Spleen (tissue), 11 donors: ENCODE data around the gene SHISA5. TPM values are rescaled to one million over a fixed set of nuclear protein-coding genes. Genes with fewer than 3 reads are reported as not detected.
A peak's percentile ranks its signal among the peaks of the same experiment; 100 is the strongest.

Experiments used
- DNase-seq: peaks from one replicate; pipeline ENCODE4 v3.0.0-alpha.2; 2020
- H3K27ac ChIP-seq, 8 donors: fragments of 200-600 bp; sonication (generic) in 7 of 8; 1 replicate in 4 of 8; 2 replicates in 4 of 8; pipeline versions ENCODE4 v1.5.0 to v1.8.0; 2016 to 2021; ENCODE audit warnings: inconsistent platforms in 4 of 8, mild to moderate bottlenecking in 4 of 8, moderate library complexity in 1 of 8
- H3K27me3 ChIP-seq, 7 donors: fragments of 200-600 bp; sonication (generic) in 6 of 7; replicated peaks in 1 of 7; 1 replicate in 4 of 7; 2 replicates in 3 of 7; pipeline versions ENCODE4 v1.5.0 to v1.8.0; 2016 to 2021; ENCODE audit warnings: inconsistent platforms in 3 of 7, mild to moderate bottlenecking in 1 of 7
- H3K36me3 ChIP-seq, 6 donors: fragments of 200-600 bp; sonication (generic) in 5 of 6; 1 replicate in 4 of 6; 2 replicates in 2 of 6; pipeline versions ENCODE4 v1.5.0 to v1.8.0; 2016 to 2021; ENCODE audit warnings: inconsistent platforms in 2 of 6
- H3K4me1 ChIP-seq, 6 donors: fragments of 200-600 bp; sonication (generic) in 5 of 6; 1 replicate in 3 of 6; 2 replicates in 3 of 6; pipeline versions ENCODE4 v1.5.0 to v1.8.0; 2016 to 2021; ENCODE audit warnings: inconsistent platforms in 3 of 6
- H3K4me3 ChIP-seq, 8 donors: fragments of 200-600 bp; sonication (generic) in 7 of 8; 1 replicate in 4 of 8; 2 replicates in 4 of 8; pipeline versions ENCODE4 v1.5.0 to v1.8.0; 2016 to 2021; ENCODE audit warnings: inconsistent platforms in 4 of 8, mild to moderate bottlenecking in 4 of 8, moderate library complexity in 2 of 8
- H3K9me3 ChIP-seq, 8 donors: fragments of 200-600 bp; sonication (generic) in 7 of 8; 1 replicate in 4 of 8; 2 replicates in 4 of 8; pipeline versions ENCODE4 v1.5.0 to v1.8.0; 2016 to 2021; ENCODE audit warnings: inconsistent platforms in 4 of 8
- CTCF ChIP-seq, 11 experiments: fragments of 200-600 bp in 7 of 11; fragments of 450-650 bp in 4 of 11; sonication (generic) in 4 of 11; IDR thresholded peaks in 8 of 11; conservative IDR thresholded peaks in 3 of 11; 1 replicate in 7 of 11; 2 replicates in 4 of 11; pipeline versions ENCODE4 v1.4.0 to v1.8.0; 2016 to 2021; ENCODE audit warnings: antibody characterized with exemption in 11 of 11, inconsistent platforms in 4 of 11, mild to moderate bottlenecking in 1 of 11
- POLR2A ChIP-seq, 3 donors: fragments of 450-650 bp; IDR thresholded peaks; one replicate each; pipeline ENCODE4 v1.5.1; 2017; ENCODE audit warnings: antibody characterized with exemption in 3 of 3, mild to moderate bottlenecking in 1 of 3
- POLR2AphosphoS5 ChIP-seq, 3 donors: sonication (generic); formaldehyde crosslinking; IDR thresholded peaks; one replicate each; pipeline ENCODE4 v1.5.1; 2017; ENCODE audit warnings: antibody characterized with exemption in 3 of 3
- WGBS, 5 donors: extraction: QIAGEN DNeasy Blood & Tissue Kit in 3 of 5; methylation state at CpG; one replicate each; pipeline versions ENCODE4 v1.1.5 to v1.1.7; 2013 to 2018; 5-methylcytosine and 5-hydroxymethylcytosine counted together
- intact Hi-C: fragments of 100-400 bp; cut with DNase I; formaldehyde crosslinking; loops from one replicate; pipeline ENCODE4 v1.15.0; 2023; ENCODE audit warnings: low total_unique reads
- polyA plus RNA-seq, 3 donors: library from polyadenylated mRNA; stranded (reverse); fragments of 200-250 nt; gene quantifications; one replicate each; pipeline ENCODE4 v1.2.1, GENCODE V29; 2013
- total RNA-seq, 7 donors: library from RNA; depleted of rRNA in 3 of 7; stranded (reverse); fragments of >200 nt in 3 of 7; fragmentation: NEBNext Ultra II Directional in 4 of 7; extraction: Animal tissue kit (Norgen Biotek cat#: 25700) in 4 of 7; gene quantifications; one replicate each; pipeline versions ENCODE4 v1.1.0 to v1.2.1, GENCODE V29; 2016 to 2021
- donor health status: healthy with polysubstance abuse.
- donor health status: DM: no; HTN: no; CAD: no; lungs with moderate emphysema.
- donor health status: DM: no; HTN: no; CAD: no.
- donor health status: Bipolar disorder and iron deficiency.
- donor health status: healthy.
- donor health status: DM: no; HTN: no; CAD: no.
- donor health status: DM: yes; HTN: yes; CAD: no.

Gene SHISA5
- total and polyA plus RNA-seq, 10 donors = 80.2 to 227 (median 173) TPM

- Histone ChIP-seq H3K36me3 (peaks cover 0 to 61% (median 43%) of the 10 kb centered on the region in 6 donors), H3K27me3 (no peaks in the 10 kb centered on the region), H3K27ac (no peak overlapping the region), H3K9me3 (no peaks in the 10 kb centered on the region), H3K4me3 (no peak overlapping the region), H3K4me1 (peaks cover 0 to 24% (median 19%) of the 10 kb centered on the region in 6 donors)
- 46 to 91% (median 79%) methylated on average over 1 of the region's 1 CpG for WGBS, 5 donors
- TF ChIP-seq POLR2A (IDR thresholded peaks at IDR 0.05) = no peak
- intact Hi-C loops = no loop called here
- DNase-seq = peak; percentile 4
Observed at GRCh38 chr3:48451270-48451669, 52.7 kb downstream of the SHISA5 start.

GRCh38 chr3:48446425-48447193, 57.4 kb downstream of the SHISA5 start, which contains the start of gene ATRIP:
Gene ATRIP (plus strand): TSS chr3:48446737. CDS start chr3:48446846, 109 bp downstream.
- 0 to 1% (median 1%) methylated on average over 22 to 91 of the region's 91 CpGs for WGBS, 5 donors
- intact Hi-C loops = loop anchor here (10.0 kb wide), 1 partner anchor 58 kb away; the partner anchor contains the start of gene SHISA5
- H3K36me3 ChIP-seq = peaks cover 0 to 49% (median 35%) of the 10 kb centered on the region in 6 donors
- H3K27me3 ChIP-seq = no peaks in the 10 kb centered on the region
- H3K4me1 ChIP-seq = peaks cover 11 to 57% (median 40%) of the 10 kb centered on the region in 6 donors
- H3K9me3 ChIP-seq = no peaks in the 10 kb centered on the region
- peak within 1 kb of the TSS; percentile 66 to 97 (median 88) for H3K4me3 ChIP-seq
- peak; percentile 96 for DNase-seq
- H3K27ac ChIP-seq = peak within 1 kb of the TSS; percentile 80 to 96 (median 93)
- peak in 4 of 11 experiments; percentile 21 to 55 (median 30) for TF ChIP-seq CTCF (IDR thresholded peaks at IDR 0.05 in 8 of 11, conservative IDR thresholded peaks at IDR 0.05 in 3 of 11)
- TF ChIP-seq POLR2A (IDR thresholded peaks at IDR 0.05) = peak; percentile 29 to 84 (median 52)
- TF ChIP-seq POLR2AphosphoS5 (IDR thresholded peaks at IDR 0.05) = peak; percentile 98 to 99 (median 98)

DNA sequence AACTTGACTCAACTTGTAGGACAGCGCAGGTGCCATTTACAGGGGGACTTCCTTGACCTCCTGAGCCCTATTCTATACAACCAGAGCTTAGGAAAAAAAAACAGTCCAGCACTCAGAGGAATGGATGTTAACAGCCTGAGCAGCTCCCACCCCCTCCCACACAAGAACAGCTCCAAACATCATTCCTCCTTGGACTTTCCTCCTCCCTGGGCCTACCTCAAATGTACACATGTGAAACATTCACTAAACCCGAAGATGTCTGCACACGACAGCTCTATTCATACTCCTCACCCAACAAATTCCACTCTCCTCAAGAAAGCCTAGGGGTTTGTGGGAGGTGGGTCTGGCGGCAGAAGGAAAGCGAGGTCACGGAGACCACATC, 57.9 kb downstream of the SHISA5 start:
- Histone ChIP-seq H3K4me3 (peak overlapping the region; percentile 66 to 97 (median 88)), H3K4me1 (peaks cover 16 to 63% (median 46%) of the 10 kb centered on the region in 6 donors), H3K27me3 (no peaks in the 10 kb centered on the region), H3K9me3 (no peaks in the 10 kb centered on the region), H3K36me3 (peaks cover 0 to 46% (median 31%) of the 10 kb centered on the region in 6 donors), H3K27ac (peak overlapping the region; percentile 80 to 96 (median 93))
- TF ChIP-seq POLR2AphosphoS5 (IDR thresholded peaks at IDR 0.05) (no peak), POLR2A (IDR thresholded peaks at IDR 0.05) (no peak), CTCF (IDR thresholded peaks at IDR 0.05 in 8 of 11, conservative IDR thresholded peaks at IDR 0.05 in 3 of 11) (no peak)
- no peak for DNase-seq
- WGBS, 5 donors = 14 to 19% (median 16%) methylated on average over 6 of the region's 6 CpGs
- intact Hi-C loops = loop anchor here (10.0 kb wide), 1 partner anchor 59 kb away; the partner anchor contains the start of gene SHISA5

- Histone ChIP-seq H3K9me3 (no peaks in the 10 kb centered on the region), H3K36me3 (peaks cover 0 to 41% (median 31%) of the 10 kb centered on the region in 6 donors), H3K4me1 (peaks cover 16 to 68% (median 50%) of the 10 kb centered on the region in 6 donors), H3K27me3 (no peaks in the 10 kb centered on the region), H3K4me3 (peak overlapping the region in 2 of 8 donors; percentile 81 to 97), H3K27ac (peak overlapping the region in 2 of 8 donors; percentile 94 to 96)
- DNase-seq = no peak
- WGBS, 5 donors = 70 to 91% (median 79%) methylated on average over 5 to 6 of the region's 6 CpGs
- no peak for TF ChIP-seq POLR2AphosphoS5 (IDR thresholded peaks at IDR 0.05)
- TF ChIP-seq POLR2A (IDR thresholded peaks at IDR 0.05) = no peak
- no peak for TF ChIP-seq CTCF (IDR thresholded peaks at IDR 0.05 in 8 of 11, conservative IDR thresholded peaks at IDR 0.05 in 3 of 11)
- intact Hi-C loops = loop anchor here (10.0 kb wide), 1 partner anchor 59 kb away; the partner anchor contains the start of gene SHISA5
Observed at GRCh38 chr3:48445277-48445882, 58.6 kb downstream of the SHISA5 start.
